Gastroesophageal sphincter (tissue), 4 donors: ENCODE data around the gene PLEKHD1. TPM values are rescaled to one million over a fixed set of nuclear protein-coding genes. Genes with fewer than 3 reads are reported as not detected.
"Not testable (repeated sequence)": the region's sequence is repeated elsewhere in the genome, so short reads cannot be mapped to it uniquely, and the experiment has no call there.

Source experiments
- ATAC-seq: fragments of 150-250 bp; one replicate; pipeline ENCODE4 v1.9.1; 2016; ENCODE audit warnings: mild to moderate bottlenecking, moderate library complexity
- H3K27ac ChIP-seq, 4 donors: fragments of 200-600 bp; sonication (generic) in 3 of 4; 1 replicate in 3 of 4; 2 replicates in 1 of 4; pipeline ENCODE4 v1.5.1; 2016 to 2019
- H3K27me3 ChIP-seq: fragments of 200-600 bp; sonication (generic); one replicate; pipeline ENCODE4 v1.5.1; 2019
- H3K36me3 ChIP-seq, 2 donors: fragments of 200-600 bp; sonication (generic); one replicate each; pipeline ENCODE4 v1.5.1; 2019; ENCODE audit warnings: control low read depth in 1 of 2
- H3K4me1 ChIP-seq, 3 donors: fragments of 200-600 bp; sonication (generic); 1 replicate in 2 of 3; 2 replicates in 1 of 3; pipeline ENCODE4 v1.5.1; 2016 to 2019; ENCODE audit warnings: control low read depth in 2 of 3
- H3K4me3 ChIP-seq, 2 donors: fragments of 200-600 bp; sonication (generic); one replicate each; pipeline ENCODE4 v1.5.1; 2019; ENCODE audit warnings: mild to moderate bottlenecking in 1 of 2, moderate library complexity in 1 of 2
- H3K9me3 ChIP-seq, 3 donors: fragments of 200-600 bp; sonication (generic); one replicate each; pipeline ENCODE4 v1.5.1; 2017 to 2019; ENCODE audit warnings: control low read depth in 2 of 3
- CTCF ChIP-seq, 4 experiments: fragments of 200-600 bp in 2 of 4; fragments of 450-650 bp in 2 of 4; sonication (generic) in 1 of 4; IDR thresholded peaks; one replicate each; pipeline ENCODE4 v1.5.1; 2017 to 2019; ENCODE audit warnings: antibody characterized with exemption in 4 of 4, mild to moderate bottlenecking in 2 of 4, moderate library complexity in 2 of 4
- EP300 ChIP-seq: sonication (generic); formaldehyde crosslinking; IDR thresholded peaks from one replicate; pipeline ENCODE4 v1.6.1; 2017; ENCODE audit warnings: antibody characterized with exemption, mild to moderate bottlenecking
- POLR2A ChIP-seq, 2 donors: fragments of 450-650 bp; IDR thresholded peaks; one replicate each; pipeline ENCODE4 v1.6.1; 2017; ENCODE audit warnings: antibody characterized with exemption in 2 of 2, mild to moderate bottlenecking in 2 of 2, moderate library complexity in 1 of 2
- POLR2AphosphoS5 ChIP-seq: sonication (generic); formaldehyde crosslinking; IDR thresholded peaks from one replicate; pipeline ENCODE4 v1.6.1; 2017; ENCODE audit warnings: antibody characterized with exemption
- WGBS, 2 donors: methylation state at CpG; one replicate each; pipeline ENCODE4 v1.1.5; 2018; ENCODE audit warnings: low coverage in 1 of 2; 5-methylcytosine and 5-hydroxymethylcytosine counted together
- total RNA-seq, 4 donors: library from RNA; depleted of rRNA; stranded (reverse); fragments of >200 nt; gene quantifications; one replicate each; pipeline ENCODE4 v1.1.0, GENCODE V29; 2016

The PLEKHD1 gene
- total RNA-seq, 4 donors from 2014 or later, result 0.08 to 0.16 TPM; not detected in 2

GRCh38 chr14:69473946-69474345 is 10.6 kb upstream of the PLEKHD1 start:
- Histone ChIP-seq H3K4me3 (no peak overlapping the region), H3K9me3 (no peaks in the 10 kb centered on the region), H3K27ac (no peak overlapping the region), H3K27me3 (peaks cover 7% of the 10 kb centered on the region), H3K36me3 (no peaks in the 10 kb centered on the region), H3K4me1 (no peaks in the 10 kb centered on the region)
- no peak for TF ChIP-seq CTCF (IDR thresholded peaks at IDR 0.05)
- no peak for TF ChIP-seq POLR2AphosphoS5
- TF ChIP-seq EP300, result no peak
- TF ChIP-seq POLR2A (IDR thresholded peaks at IDR 0.05), result no peak
- no peak for ATAC-seq
- WGBS, 2 donors, result 67 to 89% methylated on average over 1 to 3 of the region's 3 CpGs

GRCh38 chr14:69475194-69475818 is 9.2 kb upstream of the PLEKHD1 start:
- H3K9me3 ChIP-seq, result no peaks in the 10 kb centered on the region
- H3K36me3 ChIP-seq, result no peaks in the 10 kb centered on the region
- no peak overlapping the region for H3K4me3 ChIP-seq
- H3K27me3 ChIP-seq, result peaks cover 9% of the 10 kb centered on the region
- 66% methylated on average over 3 of the region's 8 CpGs; no CpG with 5 or more reads in 1 of the 2 donors for WGBS, 2 donors
- H3K27ac ChIP-seq, result no peak overlapping the region
- ATAC-seq, result no peak
- H3K4me1 ChIP-seq, result no peaks in the 10 kb centered on the region
- no peak for TF ChIP-seq CTCF (IDR thresholded peaks at IDR 0.05)

- WGBS, 2 donors, result 91 to 97% methylated on average over 4 to 5 of the region's 5 CpGs
- H3K4me1 ChIP-seq, H3K27ac ChIP-seq, H3K4me3 ChIP-seq, H3K9me3 ChIP-seq, H3K36me3 ChIP-seq, ATAC-seq: not testable (repeated sequence)
- peaks cover 16% of the 10 kb centered on the region for H3K27me3 ChIP-seq
These were observed 7.6 kb upstream of the PLEKHD1 start for GRCh38 chr14:69476824-69477450.

- not testable (repeated sequence) for H3K27ac ChIP-seq, H3K36me3 ChIP-seq, H3K4me3 ChIP-seq, ATAC-seq, H3K4me1 ChIP-seq, H3K9me3 ChIP-seq
- WGBS, 2 donors, result 63% methylated on average over 2 of the region's 2 CpGs; no CpG with 5 or more reads in 1 of the 2 donors
- H3K27me3 ChIP-seq, result peaks cover 27% of the 10 kb centered on the region
These were observed 6.5 kb upstream of the PLEKHD1 start for GRCh38 chr14:69478055-69478454.

- no peak overlapping the region for H3K27ac ChIP-seq
- no peak overlapping the region for H3K4me3 ChIP-seq
- H3K36me3 ChIP-seq, result no peaks in the 10 kb centered on the region
- peaks cover 0 to 18% (median 11%) of the 10 kb centered on the region in 3 donors for H3K4me1 ChIP-seq
- TF ChIP-seq CTCF (IDR thresholded peaks at IDR 0.05), result no peak
- TF ChIP-seq EP300, result no peak
- no peak for TF ChIP-seq POLR2AphosphoS5
- TF ChIP-seq POLR2A (IDR thresholded peaks at IDR 0.05), result no peak
- ATAC-seq, result no peak
- 89 to 100% methylated on average over 1 to 5 of the region's 5 CpGs for WGBS, 2 donors
- no peaks in the 10 kb centered on the region for H3K9me3 ChIP-seq
- H3K27me3 ChIP-seq, result peaks cover 44% of the 10 kb centered on the region
These were observed 4.8 kb upstream of the PLEKHD1 start for GRCh38 chr14:69479696-69480095.

GRCh38 chr14:69480136-69480535 is 4.4 kb upstream of the PLEKHD1 start:
- no peaks in the 10 kb centered on the region for H3K36me3 ChIP-seq
- ATAC-seq, result no peak
- WGBS, 2 donors, result 71 to 88% methylated on average over 2 to 3 of the region's 5 CpGs
- H3K9me3 ChIP-seq, result no peaks in the 10 kb centered on the region
- H3K27me3 ChIP-seq, result peaks cover 48% of the 10 kb centered on the region
- no peak overlapping the region for H3K27ac ChIP-seq
- TF ChIP-seq POLR2AphosphoS5 (no peak), POLR2A (IDR thresholded peaks at IDR 0.05) (no peak), EP300 (no peak), CTCF (IDR thresholded peaks at IDR 0.05) (no peak)
- H3K4me3 ChIP-seq, result no peak overlapping the region
- peaks cover 0 to 23% (median 15%) of the 10 kb centered on the region in 3 donors for H3K4me1 ChIP-seq
